ENCODE data around the gene XPO4. TPM values are rescaled to one million over a fixed set of nuclear protein-coding genes. Genes with fewer than 3 reads are reported as not detected.

XPO4 gene
- total and polyA plus RNA-seq, 2 of the 8 experiments (the other 6 are each of a cell fraction or from before 2014, with no cell fraction given): 11.9 to 33.3 TPM

DNA sequence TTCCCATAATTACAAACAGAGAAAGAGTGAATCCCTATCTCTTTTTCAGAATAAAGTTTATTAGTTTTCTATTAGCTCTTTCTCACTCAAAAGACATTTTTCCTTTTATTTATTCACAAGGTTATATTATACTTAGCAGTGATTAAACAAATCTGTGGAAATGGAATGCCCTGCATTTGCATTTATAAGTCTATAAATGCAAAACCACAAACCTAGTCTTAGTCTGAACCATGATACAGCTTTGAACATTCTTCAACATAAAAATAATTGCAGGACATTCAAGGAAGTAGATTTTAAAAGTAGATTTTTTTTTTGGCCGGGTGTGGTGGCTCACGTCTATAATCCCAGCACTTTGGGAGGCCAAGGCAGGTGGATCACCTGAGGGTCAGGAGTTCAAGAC, 8.3 kb downstream of the XPO4 start:
- no peaks in the 10 kb centered on the region for H3K9me3 ChIP-seq (ENCODE audit: insufficient read depth in 2 of 2, low read depth in 1 of 2, low read length in 1 of 2)
- no peak overlapping the region for H3K27ac ChIP-seq (ENCODE audit: low read depth, low read length)
- H4K91ac ChIP-seq (replicated peaks; ENCODE audit: insufficient read length, low read length): no peak overlapping the region
- DNase-seq (ENCODE audit: low read depth in 1 of 2, low spot score in 2 of 2) (no peak), FAIRE-seq (no peak)
- no peak overlapping the region for H3K4ac ChIP-seq (replicated peaks; ENCODE audit: insufficient read length, low read depth, low read length)
- no peak overlapping the region for H3K9ac ChIP-seq (replicated peaks in 1 of 4; ENCODE audit: extremely low read depth in 1 of 4, low read depth in 3 of 4, low read length in 3 of 4)
- no peaks in the 10 kb centered on the region for H3K4me1 ChIP-seq (replicated peaks in 1 of 4; ENCODE audit: control insufficient read depth in 3 of 4, insufficient read depth in 4 of 4, low read length in 3 of 4)
- no peak overlapping the region for H3K14ac ChIP-seq (ENCODE audit: insufficient read length)
- peaks cover 32 to 99% of the 10 kb centered on the region in 2 experiments for H3K79me2 ChIP-seq (ENCODE audit: control insufficient read depth in 1 of 2, insufficient read depth in 2 of 2, low read length in 2 of 2)
- no peak overlapping the region for H2BK12ac ChIP-seq (ENCODE audit: low read depth, low read length)
- H3K23me2 ChIP-seq (ENCODE audit: low read depth, low read length): no peaks in the 10 kb centered on the region
- H3K4me2 ChIP-seq (ENCODE audit: insufficient read depth in 1 of 2, low read depth in 2 of 2, low read length in 2 of 2): no peak overlapping the region
- H2BK15ac ChIP-seq (ENCODE audit: low read length): no peak overlapping the region
- no peak overlapping the region for H2AK5ac ChIP-seq (ENCODE audit: low read depth, low read length)
- H2BK5ac ChIP-seq (ENCODE audit: low read depth, low read length): no peak overlapping the region
- H3K27me3 ChIP-seq (replicated peaks in 1 of 4; ENCODE audit: control insufficient read depth in 3 of 4, extremely low read depth in 1 of 4, insufficient read depth in 3 of 4, low read length in 3 of 4): no peaks in the 10 kb centered on the region
- H2BK20ac ChIP-seq (ENCODE audit: low read length): no peak overlapping the region
- no peak overlapping the region for H4K5ac ChIP-seq (ENCODE audit: insufficient read length, low read depth, low read length)
- 69% methylated on average over 2 of the region's 2 CpGs; no CpG with 5 or more reads in 1 of the 2 experiments for WGBS, 2 experiments (ENCODE audit: extremely low coverage in 1 of 2, insufficient coverage in 1 of 2, insufficient read length in 1 of 2, insufficient replicate concordance in 2 of 2, low coverage in 1 of 2, low lambda C conversion rate in 2 of 2, missing lambda C conversion rate in 1 of 2)
- no peak overlapping the region for H2BK120ac ChIP-seq (replicated peaks; ENCODE audit: low read depth, low read length)
- CTCF ChIA-PET (ENCODE audit: partially characterized antibody): no interaction called here
- no peak overlapping the region for H2AFZ ChIP-seq (ENCODE audit: low read length)
- H3K23ac ChIP-seq (ENCODE audit: insufficient read length): no peak overlapping the region
- H3K18ac ChIP-seq (ENCODE audit: extremely low read depth, low read length): no peak overlapping the region
- H3K36me3 ChIP-seq (ENCODE audit: control insufficient read depth in 2 of 4, insufficient read depth in 4 of 4, low read length in 3 of 4): peaks cover 0 to 2% (median 0%) of the 10 kb centered on the region in 4 experiments; a peak in 1 of 8 replicates
- POLR2A ChIA-PET (ENCODE audit: partially characterized antibody): interaction anchor here (0.7 to 1.2 kb wide), 3 partner anchors 8 to 167 kb away, joined by 3 to 4 read pairs (median 3); partner anchors contain the start of genes LATS2 and XPO4
- H4K20me1 ChIP-seq (replicated peaks in 1 of 2; ENCODE audit: control insufficient read depth in 1 of 2, insufficient read depth in 2 of 2, low read length in 2 of 2): peaks cover 0 to 8% of the 10 kb centered on the region in 2 experiments
- H4K8ac ChIP-seq (ENCODE audit: extremely low read depth, insufficient read depth, low read length): no peak overlapping the region
- no peak overlapping the region for H3K4me3 ChIP-seq (ENCODE audit: extremely low read depth in 1 of 4, insufficient read depth in 2 of 4, low read depth in 3 of 4, low read length in 4 of 4)
- H3K79me1 ChIP-seq (ENCODE audit: low read depth, low read length): no peaks in the 10 kb centered on the region; the same call in 1 of the 2 replicates
- TF ChIP-seq EGR1 (IDR thresholded peaks at IDR 0.05; ENCODE audit: borderline replicate concordance, low read depth, low read length) (no peak), MAFK (IDR thresholded peaks at IDR 0.05; ENCODE audit: low read depth, low read length) (no peak), CREB1 (IDR thresholded peaks at IDR 0.05) (no peak), CEBPB (IDR thresholded peaks at IDR 0.05; ENCODE audit: low read depth, low read length) (no peak), CBX5 (IDR thresholded peaks at IDR 0.05; ENCODE audit: low read depth, low read length) (no peak), RNF2 (IDR thresholded peaks at IDR 0.05; ENCODE audit: borderline replicate concordance, low read depth, low read length, missing control alignments, poor library complexity, severe bottlenecking) (no peak), SIX5 (IDR thresholded peaks at IDR 0.05; ENCODE audit: low read depth, low read length) (no peak), PHF8 (conservative IDR thresholded peaks at IDR 0.05; ENCODE audit: low read depth, low read length) (no peak), RAD21 (IDR thresholded peaks at IDR 0.05 in 1 of 2, conservative IDR thresholded peaks at IDR 0.05 in 1 of 2; ENCODE audit: low read depth in 2 of 2, low read length in 2 of 2) (no peak), SP1 (IDR thresholded peaks at IDR 0.05; ENCODE audit: low read depth, low read length) (no peak), CHD1 (IDR thresholded peaks at IDR 0.05; ENCODE audit: low read depth, low read length) (no peak), BACH1 (IDR thresholded peaks at IDR 0.05; ENCODE audit: low read length) (no peak)
- TF ChIP-seq, protein P1, sequence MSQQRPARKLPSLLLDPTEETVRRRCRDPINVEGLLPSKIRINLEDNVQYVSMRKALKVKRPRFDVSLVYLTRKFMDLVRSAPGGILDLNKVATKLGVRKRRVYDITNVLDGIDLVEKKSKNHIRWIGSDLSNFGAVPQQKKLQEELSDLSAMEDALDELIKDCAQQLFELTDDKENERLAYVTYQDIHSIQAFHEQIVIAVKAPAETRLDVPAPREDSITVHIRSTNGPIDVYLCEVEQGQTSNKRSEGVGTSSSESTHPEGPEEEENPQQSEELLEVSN (IDR thresholded peaks at IDR 0.05): no peak
- H3K56ac ChIP-seq (replicated peaks; ENCODE audit: insufficient read length, low read depth, low read length): no peak overlapping the region
